HCT116 (cell line): ENCODE measurements around the gene BRSK2. TPM values are rescaled to one million over a fixed set of nuclear protein-coding genes. Genes with fewer than 3 reads are reported as not detected.

Experiments
- ATAC-seq: fragments of 200-7000 bp; cut with Tn5 transposase; 2 replicates; pipeline ENCODE4 v1.9.1; 2020; ENCODE audit warnings: mild to moderate bottlenecking, moderate library complexity
- BruUV-seq: library from RNA; stranded (reverse); fragments of 400-500 nt; replicated peaks from 2 replicates; lab custom pipeline; 2021; lab: Mats Ljungman, UMichigan
- CTCF ChIA-PET: fragments of 300-600 bp; sonication (Branson Sonifier 250); formaldehyde crosslinking; loops from one replicate; lab custom pipeline; 2021; ENCODE audit warnings: antibody characterized with exemption; lab: Charles Lee
- POLR2A ChIA-PET: fragments of 300-600, 350-600 bp; sonication (Branson Sonifier 250); formaldehyde crosslinking; loops from one replicate; lab custom pipeline; 2021; ENCODE audit warnings: antibody characterized with exemption; lab: Charles Lee
- RAD21 ChIA-PET, 2 experiments: fragments of 300-600 bp; sonication (Branson Sonifier 250); formaldehyde crosslinking; loops; one replicate each; lab custom pipeline; 2023; ENCODE audit warnings: low total read pairs in 2 of 2; ENCODE audit not compliant: uncharacterized antibody in 2 of 2, unreplicated experiment in 2 of 2, low non-redundant PET in 1 of 2; lab: Charles Lee
- DNase-seq: peaks from one replicate; pipeline ENCODE4 v3.0.0-alpha.2; 2010; ENCODE audit warnings: low read depth, low spot score
- H2AFZ ChIP-seq: fragments of 200-600 bp; shearing (Covaris generic), sonication (generic); 2 replicates; pipeline ENCODE4 v1.6.1; 2017; ENCODE audit warnings: low read depth, mixed run types, mixed read lengths, antibody characterized with exemption, low read length; ENCODE audit not compliant: poor library complexity, severe bottlenecking
- H3K27ac ChIP-seq: 2 replicates; pipeline ENCODE4 v1.5.1; 2012; ENCODE audit warnings: low read depth, low read length
- H3K27me3 ChIP-seq: fragments of 200-600 bp; sonication (generic); 2 replicates; pipeline ENCODE4 v1.6.1; 2016; ENCODE audit warnings: mixed run types, low read length, mixed read lengths; ENCODE audit not compliant: insufficient read depth
- H3K36me3 ChIP-seq, 2 experiments: fragments of 200-500 bp in 1 of 2; fragments of 200-600 bp in 1 of 2; sonication (Bioruptor generic) in 1 of 2; sonication (generic) in 1 of 2; 2 replicates each; pipeline versions ENCODE4 v1.5.1 to v1.6.1; 2014 to 2016; ENCODE audit warnings: low read length in 2 of 2, inconsistent platforms in 1 of 2, mixed read lengths in 1 of 2, mixed run types in 1 of 2; ENCODE audit not compliant: insufficient read depth in 2 of 2, control insufficient read depth in 1 of 2
- H3K4me1 ChIP-seq, 2 experiments: fragments of 200-600 bp in 1 of 2; sonication (generic) in 1 of 2; 2 replicates each; pipeline versions ENCODE4 v1.5.1 to v1.6.1; 2012 to 2017; ENCODE audit warnings: low read length in 2 of 2, inconsistent platforms in 1 of 2, mild to moderate bottlenecking in 1 of 2, mixed read lengths in 1 of 2, mixed run types in 1 of 2, moderate library complexity in 1 of 2; ENCODE audit not compliant: insufficient read depth in 2 of 2, control insufficient read depth in 1 of 2
- H3K4me2 ChIP-seq: fragments of 200-600 bp; sonication (generic); 2 replicates; pipeline ENCODE4 v1.6.1; 2017; ENCODE audit warnings: mixed run types, low read length, mixed read lengths
- H3K4me3 ChIP-seq, 2 experiments: fragments of 200-600 bp in 1 of 2; sonication (generic) in 1 of 2; replicated peaks in 1 of 2; 2 replicates each; pipeline ENCODE4 v1.5.1; 2011 to 2016; ENCODE audit warnings: low read length in 2 of 2, control low read depth in 1 of 2, low read depth in 1 of 2, mild to moderate bottlenecking in 1 of 2, mixed read lengths in 1 of 2, mixed run types in 1 of 2
- H3K79me2 ChIP-seq: fragments of 200-600 bp; sonication (generic); 2 replicates; pipeline ENCODE4 v1.6.1; 2017; ENCODE audit warnings: mild to moderate bottlenecking, mixed run types, low read length, moderate library complexity, mixed read lengths; ENCODE audit not compliant: insufficient read depth
- H3K9ac ChIP-seq: fragments of 200-600 bp; sonication (generic); 2 replicates; pipeline ENCODE4 v1.6.1; 2016; ENCODE audit warnings: low read length, mixed read lengths
- H3K9me2 ChIP-seq: fragments of 200-600 bp; sonication (generic), shearing (Covaris generic); 2 replicates; pipeline ENCODE4 v1.6.1; 2017; ENCODE audit warnings: mixed run types, mild to moderate bottlenecking, moderate library complexity; ENCODE audit not compliant: insufficient read depth
- H3K9me3 ChIP-seq, 2 experiments: fragments of 200-500 bp in 1 of 2; fragments of 200-600 bp in 1 of 2; sonication (Bioruptor generic) in 1 of 2; sonication (generic) in 1 of 2; 2 replicates each; pipeline ENCODE4 v1.6.1; 2014 to 2017; ENCODE audit warnings: low read length in 2 of 2, mixed read lengths in 2 of 2, inconsistent platforms in 1 of 2, low read depth in 1 of 2, mild to moderate bottlenecking in 1 of 2, mixed run types in 1 of 2, moderate library complexity in 1 of 2; ENCODE audit not compliant: control insufficient read depth in 1 of 2, insufficient read depth in 1 of 2
- H4K20me1 ChIP-seq: fragments of 200-600 bp; sonication (generic), shearing (Covaris generic); 2 replicates; pipeline ENCODE4 v1.6.1; 2017; ENCODE audit warnings: mixed run types, mild to moderate bottlenecking, moderate library complexity; ENCODE audit not compliant: insufficient read depth
- ELF1 ChIP-seq: IDR thresholded peaks from 2 replicates; pipeline ENCODE4 v1.6.1; 2012; ENCODE audit warnings: low read depth, borderline replicate concordance
- EZH2 ChIP-seq: fragments of 200-600 bp; sonication (generic); IDR thresholded peaks from 2 replicates; pipeline ENCODE4 v1.6.1; 2017; ENCODE audit warnings: antibody characterized with exemption, mixed run types
- EZH2phosphoT487 ChIP-seq: fragments of 200-600 bp; IDR thresholded peaks from 2 replicates; pipeline ENCODE4 v1.6.1; 2018; ENCODE audit warnings: antibody characterized with exemption, borderline replicate concordance
- JUND ChIP-seq: IDR thresholded peaks from 2 replicates; pipeline ENCODE4 v1.6.1; 2012
- POLR2A ChIP-seq: IDR thresholded peaks from 2 replicates; pipeline ENCODE4 v1.7.0; 2011; ENCODE audit warnings: borderline replicate concordance; ENCODE audit not compliant: insufficient read depth, insufficient read length; ENCODE audit errors: extremely low read depth
- POLR2AphosphoS5 ChIP-seq: IDR thresholded peaks from 2 replicates; pipeline ENCODE4 v1.6.1; 2011; ENCODE audit warnings: mild to moderate bottlenecking, low read depth, low read length, moderate library complexity
- SP1 ChIP-seq: IDR thresholded peaks from 2 replicates; pipeline ENCODE4 v1.6.1; 2012; ENCODE audit warnings: low read depth
- TCF7L2 ChIP-seq: IDR thresholded peaks from 2 replicates; pipeline ENCODE4 v1.7.0; 2011; ENCODE audit warnings: borderline replicate concordance, inconsistent platforms; ENCODE audit not compliant: insufficient read depth, insufficient read length; ENCODE audit errors: extremely low read depth
- ZFX ChIP-seq: fragments of 450-650 bp; IDR thresholded peaks from 2 replicates; pipeline ENCODE4 v1.6.1; 2017
- ZNF274 ChIP-seq: fragments of 200-500 bp; sonication (Bioruptor generic); IDR thresholded peaks from 2 replicates; pipeline ENCODE4 v1.6.1; 2014; ENCODE audit warnings: mild to moderate bottlenecking, low read depth, low read length, inconsistent platforms
- intact Hi-C: fragments of 100-400 bp; cut with micrococcal nuclease; formaldehyde crosslinking; loops from 2 replicates; pipeline ENCODE4 v1.10.0; 2022
- total RNA-seq: library from RNA; stranded (reverse); gene quantifications from one replicate; pipeline ENCODE4 v1.2.1, GENCODE V29; 2021; ENCODE audit not compliant: unreplicated experiment
- TF ChIP-seq, protein P1 (sequence below): IDR thresholded peaks from 2 replicates; pipeline ENCODE4 v1.6.1; 2012
- TF ChIP-seq, protein P2 (sequence below): IDR thresholded peaks from 2 replicates; pipeline ENCODE4 v1.6.1; 2011; ENCODE audit warnings: mild to moderate bottlenecking, low read length, moderate library complexity; ENCODE audit not compliant: insufficient replicate concordance; ENCODE audit errors: extremely low read depth
- TF ChIP-seq, protein P3 (sequence below): IDR thresholded peaks from 2 replicates; pipeline ENCODE4 v1.6.1; 2012; ENCODE audit warnings: low read depth

Gene BRSK2
- total RNA-seq, 1 experiment from 2014 or later: 14.0 TPM

DNA sequence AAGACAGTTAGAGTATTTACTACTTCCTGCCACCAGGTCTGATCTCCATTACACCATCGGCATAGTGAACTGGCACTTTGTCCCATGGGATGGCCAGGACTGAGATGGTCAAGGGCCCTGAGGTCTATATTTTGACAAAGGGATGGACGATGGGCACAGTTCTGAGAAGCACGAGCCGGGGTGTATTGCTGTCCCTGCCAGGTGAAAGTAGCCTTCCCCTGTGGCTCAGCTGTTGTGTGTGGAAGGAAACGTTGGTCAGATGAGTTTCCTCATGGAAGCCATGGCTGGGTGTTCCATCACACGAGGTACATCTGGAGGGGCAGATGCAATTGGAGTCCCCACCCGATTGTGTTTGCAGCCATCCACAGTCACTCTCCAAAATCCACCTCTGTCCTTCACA lies 27.9 kb upstream of the BRSK2 start:
- H3K36me3 ChIP-seq: no peaks in the 10 kb centered on the region
- ATAC-seq: no peak
- intact Hi-C loops: no loop called here
- no TSS peak for BruUV-seq
- peaks cover 5 to 7% of the 10 kb centered on the region in 2 experiments; a peak in 2 of 4 replicates for H3K9me3 ChIP-seq
- no peak overlapping the region for H3K9ac ChIP-seq
- no peak overlapping the region for H2AFZ ChIP-seq
- TF ChIP-seq POLR2AphosphoS5 (no peak), EZH2phosphoT487 (no peak), SP1 (no peak), ZFX (no peak), POLR2A (no peak), EZH2 (no peak), ELF1 (no peak), JUND (no peak), TCF7L2 (no peak), ZNF274 (no peak)
- TF ChIP-seq, protein P1, sequence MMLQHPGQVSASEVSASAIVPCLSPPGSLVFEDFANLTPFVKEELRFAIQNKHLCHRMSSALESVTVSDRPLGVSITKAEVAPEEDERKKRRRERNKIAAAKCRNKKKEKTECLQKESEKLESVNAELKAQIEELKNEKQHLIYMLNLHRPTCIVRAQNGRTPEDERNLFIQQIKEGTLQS: no peak
- CTCF ChIA-PET: no interaction called here
- no peak overlapping the region for H3K27ac ChIP-seq
- POLR2A ChIA-PET: interaction anchor here (0.9 kb wide), 1 partner anchor 99 kb away, joined by 3 read pairs; no protein-coding TSS in a partner anchor
- H3K9me2 ChIP-seq: no peaks in the 10 kb centered on the region
- H4K20me1 ChIP-seq: no peaks in the 10 kb centered on the region
- H3K79me2 ChIP-seq: no peaks in the 10 kb centered on the region
- H3K4me1 ChIP-seq: no peaks in the 10 kb centered on the region
- no peak for DNase-seq
- H3K4me3 ChIP-seq: no peak overlapping the region
- RAD21 ChIA-PET: no interaction called here
- no peak overlapping the region for H3K4me2 ChIP-seq
- H3K27me3 ChIP-seq: 0 out of 2 replicates have a peak, but pooled peaks cover 4% of the 10 kb centered on the region

DNA sequence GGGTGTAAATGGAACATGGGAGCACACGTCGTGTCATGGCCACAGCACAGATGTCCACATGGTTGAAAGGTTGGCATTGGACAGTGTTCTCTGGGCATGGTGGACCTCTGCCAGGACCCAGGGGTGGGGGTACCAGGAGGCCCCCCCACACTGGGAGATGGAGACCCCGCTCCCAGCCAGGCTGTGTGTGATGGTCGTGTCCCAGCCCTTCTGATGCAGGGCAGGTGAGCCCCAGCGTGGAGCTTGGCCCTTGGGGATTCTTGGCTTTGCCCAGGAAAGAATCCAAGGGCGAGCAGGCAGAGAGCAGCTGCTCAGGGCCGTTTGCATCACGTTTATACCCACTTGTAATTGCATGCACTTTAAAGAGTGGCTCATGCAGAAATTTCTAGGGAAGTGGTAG lies 22.0 kb upstream of the BRSK2 start:
- Histone ChIP-seq H2AFZ (no peak overlapping the region), H3K9ac (no peak overlapping the region), H3K27me3 (0 out of 2 replicates have a peak, but pooled peaks cover 4% of the 10 kb centered on the region), H3K9me3 (peaks cover 5 to 8% of the 10 kb centered on the region in 2 experiments; a peak in 2 of 4 replicates), H3K79me2 (no peaks in the 10 kb centered on the region), H3K27ac (no peak overlapping the region), H4K20me1 (no peaks in the 10 kb centered on the region), H3K4me3 (no peak overlapping the region), H3K4me2 (no peak overlapping the region), H3K4me1 (no peaks in the 10 kb centered on the region), H3K36me3 (no peaks in the 10 kb centered on the region), H3K9me2 (no peaks in the 10 kb centered on the region)
- ChIA-PET CTCF (no interaction called here), RAD21 (no interaction called here), POLR2A (no interaction called here)
- intact Hi-C loops: no loop called here
- DNase-seq: no peak
- ATAC-seq: no peak
- no TSS peak for BruUV-seq
- TF ChIP-seq, protein P2, sequence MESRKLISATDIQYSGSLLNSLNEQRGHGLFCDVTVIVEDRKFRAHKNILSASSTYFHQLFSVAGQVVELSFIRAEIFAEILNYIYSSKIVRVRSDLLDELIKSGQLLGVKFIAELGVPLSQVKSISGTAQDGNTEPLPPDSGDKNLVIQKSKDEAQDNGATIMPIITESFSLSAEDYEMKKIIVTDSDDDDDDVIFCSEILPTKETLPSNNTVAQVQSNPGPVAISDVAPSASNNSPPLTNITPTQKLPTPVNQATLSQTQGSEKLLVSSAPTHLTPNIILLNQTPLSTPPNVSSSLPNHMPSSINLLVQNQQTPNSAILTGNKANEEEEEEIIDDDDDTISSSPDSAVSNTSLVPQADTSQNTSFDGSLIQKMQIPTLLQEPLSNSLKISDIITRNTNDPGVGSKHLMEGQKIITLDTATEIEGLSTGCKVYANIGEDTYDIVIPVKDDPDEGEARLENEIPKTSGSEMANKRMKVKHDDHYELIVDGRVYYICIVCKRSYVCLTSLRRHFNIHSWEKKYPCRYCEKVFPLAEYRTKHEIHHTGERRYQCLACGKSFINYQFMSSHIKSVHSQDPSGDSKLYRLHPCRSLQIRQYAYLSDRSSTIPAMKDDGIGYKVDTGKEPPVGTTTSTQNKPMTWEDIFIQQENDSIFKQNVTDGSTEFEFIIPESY: no peak
- no peak for TF ChIP-seq POLR2A
- TF ChIP-seq, protein P3, sequence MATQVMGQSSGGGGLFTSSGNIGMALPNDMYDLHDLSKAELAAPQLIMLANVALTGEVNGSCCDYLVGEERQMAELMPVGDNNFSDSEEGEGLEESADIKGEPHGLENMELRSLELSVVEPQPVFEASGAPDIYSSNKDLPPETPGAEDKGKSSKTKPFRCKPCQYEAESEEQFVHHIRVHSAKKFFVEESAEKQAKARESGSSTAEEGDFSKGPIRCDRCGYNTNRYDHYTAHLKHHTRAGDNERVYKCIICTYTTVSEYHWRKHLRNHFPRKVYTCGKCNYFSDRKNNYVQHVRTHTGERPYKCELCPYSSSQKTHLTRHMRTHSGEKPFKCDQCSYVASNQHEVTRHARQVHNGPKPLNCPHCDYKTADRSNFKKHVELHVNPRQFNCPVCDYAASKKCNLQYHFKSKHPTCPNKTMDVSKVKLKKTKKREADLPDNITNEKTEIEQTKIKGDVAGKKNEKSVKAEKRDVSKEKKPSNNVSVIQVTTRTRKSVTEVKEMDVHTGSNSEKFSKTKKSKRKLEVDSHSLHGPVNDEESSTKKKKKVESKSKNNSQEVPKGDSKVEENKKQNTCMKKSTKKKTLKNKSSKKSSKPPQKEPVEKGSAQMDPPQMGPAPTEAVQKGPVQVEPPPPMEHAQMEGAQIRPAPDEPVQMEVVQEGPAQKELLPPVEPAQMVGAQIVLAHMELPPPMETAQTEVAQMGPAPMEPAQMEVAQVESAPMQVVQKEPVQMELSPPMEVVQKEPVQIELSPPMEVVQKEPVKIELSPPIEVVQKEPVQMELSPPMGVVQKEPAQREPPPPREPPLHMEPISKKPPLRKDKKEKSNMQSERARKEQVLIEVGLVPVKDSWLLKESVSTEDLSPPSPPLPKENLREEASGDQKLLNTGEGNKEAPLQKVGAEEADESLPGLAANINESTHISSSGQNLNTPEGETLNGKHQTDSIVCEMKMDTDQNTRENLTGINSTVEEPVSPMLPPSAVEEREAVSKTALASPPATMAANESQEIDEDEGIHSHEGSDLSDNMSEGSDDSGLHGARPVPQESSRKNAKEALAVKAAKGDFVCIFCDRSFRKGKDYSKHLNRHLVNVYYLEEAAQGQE: no peak
